Neuronal stem cell (in vitro differentiated cells): ENCODE measurements around the gene PLXDC2.

Experiments used
- DNase-seq: peaks from one replicate; pipeline ENCODE4 v3.0.0-alpha.2; 2013; ENCODE audit warnings: low spot score
- H2AFZ ChIP-seq: one replicate; pipeline ENCODE4 v1.6.1; 2013; ENCODE audit warnings: mild to moderate bottlenecking, low read length, inconsistent platforms
- H2AK5ac ChIP-seq: 2 replicates; pipeline ENCODE4 v1.6.1; 2013; ENCODE audit warnings: low read depth, mild to moderate bottlenecking, inconsistent platforms, low read length, moderate library complexity, mixed read lengths
- H2BK120ac ChIP-seq: 2 replicates; pipeline ENCODE4 v1.6.1; 2013; ENCODE audit warnings: low read depth, mild to moderate bottlenecking, inconsistent platforms, low read length, moderate library complexity, mixed read lengths
- H2BK12ac ChIP-seq: one replicate; pipeline ENCODE4 v1.6.1; 2013; ENCODE audit warnings: low read length, inconsistent platforms
- H2BK15ac ChIP-seq: 2 replicates; pipeline ENCODE4 v1.6.1; 2013; ENCODE audit warnings: mild to moderate bottlenecking, low read length, inconsistent platforms, mixed read lengths
- H2BK5ac ChIP-seq: one replicate; pipeline ENCODE4 v1.6.1; 2013; ENCODE audit warnings: inconsistent platforms, mild to moderate bottlenecking, low read length, moderate library complexity
- H3K14ac ChIP-seq: one replicate; pipeline ENCODE4 v1.6.1; 2013; ENCODE audit warnings: low read length, inconsistent platforms
- H3K18ac ChIP-seq: 2 replicates; pipeline ENCODE4 v1.6.1; 2013; ENCODE audit warnings: low read length, inconsistent platforms
- H3K23ac ChIP-seq: 2 replicates; pipeline ENCODE4 v1.6.1; 2013; ENCODE audit warnings: low read depth, mild to moderate bottlenecking, mixed read lengths, low read length, inconsistent platforms; ENCODE audit not compliant: poor library complexity
- H3K27ac ChIP-seq: replicated peaks from 3 replicates; pipeline ENCODE4 v1.5.1; 2013; ENCODE audit warnings: low read length, inconsistent platforms
- H3K27me3 ChIP-seq, 3 experiments: 2 replicates each; pipeline ENCODE4 v1.6.1; 2013; ENCODE audit warnings: low read length in 3 of 3, mild to moderate bottlenecking in 2 of 3, inconsistent platforms in 1 of 3, low read depth in 1 of 3, mixed read lengths in 1 of 3, moderate library complexity in 1 of 3; ENCODE audit not compliant: control insufficient read depth in 3 of 3, insufficient read depth in 3 of 3
- H3K36me3 ChIP-seq, 2 donors: replicated peaks in 1 of 2; 2 replicates each; pipeline ENCODE4 v1.6.1; 2013; ENCODE audit warnings: low read length in 2 of 2; ENCODE audit not compliant: control insufficient read depth in 2 of 2, insufficient read depth in 2 of 2
- H3K4ac ChIP-seq: 2 replicates; pipeline ENCODE4 v1.6.1; 2013; ENCODE audit warnings: inconsistent platforms, mild to moderate bottlenecking, low read length, moderate library complexity
- H3K4me1 ChIP-seq, 2 donors: 1 replicate in 1 of 2; 2 replicates in 1 of 2; pipeline ENCODE4 v1.6.1; 2013; ENCODE audit warnings: low read length in 2 of 2, low read depth in 1 of 2; ENCODE audit not compliant: control insufficient read depth in 2 of 2, insufficient read depth in 1 of 2
- H3K4me2 ChIP-seq: one replicate; pipeline ENCODE4 v1.6.1; 2013; ENCODE audit warnings: mild to moderate bottlenecking, low read length, inconsistent platforms; ENCODE audit not compliant: insufficient read depth, poor library complexity, severe bottlenecking
- H3K4me3 ChIP-seq, 2 donors: 2 replicates each; pipeline ENCODE4 v1.5.1; 2013; ENCODE audit warnings: low read length in 2 of 2, mild to moderate bottlenecking in 2 of 2, inconsistent platforms in 1 of 2, moderate library complexity in 1 of 2
- H3K79me1 ChIP-seq: one replicate; pipeline ENCODE4 v1.6.1; 2013; ENCODE audit warnings: low read depth, mild to moderate bottlenecking, inconsistent platforms, low read length, moderate library complexity
- H3K9ac ChIP-seq: one replicate; pipeline ENCODE4 v1.6.1; 2013; ENCODE audit warnings: mild to moderate bottlenecking, low read depth, low read length, inconsistent platforms; ENCODE audit not compliant: poor library complexity
- H3K9me3 ChIP-seq, 2 donors: replicated peaks in 1 of 2; 2 replicates each; pipeline versions ENCODE3 to v1.6.1; 2013; ENCODE audit warnings: low read length in 2 of 2, mild to moderate bottlenecking in 2 of 2, inconsistent platforms in 1 of 2, low read depth in 1 of 2, mixed read lengths in 1 of 2, moderate library complexity in 1 of 2; ENCODE audit not compliant: control insufficient read depth in 2 of 2, insufficient read depth in 1 of 2
- H4K8ac ChIP-seq: one replicate; pipeline ENCODE4 v1.6.1; 2013; ENCODE audit warnings: low read depth, mild to moderate bottlenecking, inconsistent platforms, low read length, moderate library complexity
- H4K91ac ChIP-seq: one replicate; pipeline ENCODE4 v1.6.1; 2013; ENCODE audit warnings: low read length, low read depth, mild to moderate bottlenecking, inconsistent platforms; ENCODE audit not compliant: poor library complexity
- WGBS, 2 donors: extraction: QIAGEN DNeasy Blood & Tissue Kit; methylation state at CpG; one replicate each; pipeline ENCODE4 v1.1.7; 2013; ENCODE audit warnings: missing lambda C conversion rate in 2 of 2, mixed read lengths in 1 of 2; ENCODE audit not compliant: insufficient read length in 2 of 2, insufficient replicate concordance in 1 of 2; ENCODE audit errors: extremely low coverage in 2 of 2; 5-methylcytosine and 5-hydroxymethylcytosine counted together

The PLXDC2 gene

DNA sequence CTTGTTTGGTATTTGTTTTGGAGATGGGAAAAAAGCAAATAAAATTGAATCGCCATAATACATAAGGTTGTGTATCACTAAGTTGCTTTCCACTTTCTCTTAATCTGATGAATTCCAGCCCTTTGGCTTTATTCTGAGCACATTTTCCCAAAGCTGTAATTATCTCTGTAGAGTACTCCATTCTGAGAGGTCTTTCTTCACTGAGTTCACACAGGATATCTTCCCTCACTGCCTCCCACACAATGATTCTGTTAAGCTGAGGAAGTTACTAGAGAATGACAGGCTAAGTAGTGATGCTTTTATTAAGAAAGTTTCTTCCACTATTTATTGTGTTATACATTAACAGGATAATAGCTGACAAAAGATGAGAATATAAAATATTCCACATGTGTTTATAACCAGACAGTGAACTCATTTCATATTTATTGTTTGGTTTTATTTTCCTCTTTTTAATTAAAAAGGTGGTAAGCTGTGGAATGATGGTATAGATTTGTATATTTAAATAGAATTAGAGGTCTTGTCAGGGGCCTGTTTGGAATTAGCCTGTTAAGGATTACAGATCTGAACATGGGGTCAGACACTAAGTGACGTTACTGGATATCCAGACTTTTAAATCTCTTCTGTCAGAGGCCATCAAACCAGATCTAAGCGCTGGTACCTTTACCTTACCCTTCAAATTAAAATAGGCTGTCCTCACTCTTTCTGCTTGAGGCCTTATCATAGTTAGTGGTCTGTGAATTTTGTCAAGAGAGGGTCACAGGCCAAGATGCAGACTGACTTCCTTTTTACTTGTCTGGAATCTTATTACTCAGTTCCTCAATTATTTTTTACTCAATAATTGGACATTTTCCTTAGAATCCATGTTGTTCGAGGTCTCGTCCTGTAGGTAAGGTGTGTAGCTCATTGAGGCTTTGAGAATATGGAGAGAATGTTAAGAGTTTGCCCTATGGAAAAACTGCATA is 8.4 kb downstream of the PLXDC2 start:
- Histone ChIP-seq H3K9ac (no peak overlapping the region), H2AK5ac (no peak overlapping the region), H4K8ac (no peak overlapping the region), H3K36me3 (no peaks in the 10 kb centered on the region), H3K27ac (no peak overlapping the region), H2BK120ac (no peak overlapping the region), H3K4me2 (no peak overlapping the region), H3K4me1 (peaks cover 0 to 5% of the 10 kb centered on the region in 2 donors), H2BK12ac (no peak overlapping the region), H3K9me3 (no peaks in the 10 kb centered on the region), H3K4ac (no peak overlapping the region), H3K4me3 (no peak overlapping the region), H3K79me1 (no peaks in the 10 kb centered on the region), H3K14ac (no peak overlapping the region), H2BK5ac (no peak overlapping the region), H3K27me3 (no peaks in the 10 kb centered on the region), H2BK15ac (no peak overlapping the region), H2AFZ (no peak overlapping the region), H4K91ac (no peak overlapping the region), H3K23ac (no peak overlapping the region), H3K18ac (no peak overlapping the region)
- no CpG with 5 or more reads among the region's 5 CpGs for WGBS, 2 donors
- no peak for DNase-seq

DNA sequence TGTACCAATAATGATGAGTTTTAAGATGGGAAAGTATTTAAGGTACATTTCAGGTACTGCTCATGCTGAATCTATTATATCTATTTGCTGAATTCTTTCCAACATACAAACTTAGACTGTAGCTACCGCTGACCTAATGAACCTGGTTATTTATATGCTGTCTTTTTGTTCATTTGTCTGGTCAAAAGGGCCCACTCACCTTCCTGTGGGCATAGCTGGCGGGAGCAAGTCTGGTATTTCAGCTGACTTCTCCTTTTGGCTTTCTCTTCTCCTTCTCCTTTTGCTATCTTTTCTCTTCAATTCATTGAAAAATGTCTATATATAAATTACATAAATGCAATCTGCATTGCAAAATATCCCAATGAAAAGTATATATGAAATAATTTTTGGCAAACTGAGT is 9.5 kb downstream of the PLXDC2 start:
- Histone ChIP-seq H2AK5ac (no peak overlapping the region), H3K9ac (no peak overlapping the region), H3K18ac (no peak overlapping the region), H4K91ac (no peak overlapping the region), H3K4me3 (no peak overlapping the region), H3K27ac (no peak overlapping the region), H3K79me1 (no peaks in the 10 kb centered on the region), H3K14ac (no peak overlapping the region), H2BK120ac (no peak overlapping the region), H2BK15ac (no peak overlapping the region), H3K27me3 (no peaks in the 10 kb centered on the region), H2BK5ac (no peak overlapping the region), H3K36me3 (no peaks in the 10 kb centered on the region), H2BK12ac (no peak overlapping the region), H3K4me2 (no peak overlapping the region), H3K4ac (no peak overlapping the region), H3K9me3 (no peaks in the 10 kb centered on the region), H3K4me1 (peaks cover 0 to 5% of the 10 kb centered on the region in 2 donors), H3K23ac (no peak overlapping the region), H2AFZ (no peak overlapping the region), H4K8ac (no peak overlapping the region)
- WGBS, 2 donors = no CpG with 5 or more reads among the region's 2 CpGs
- no peak for DNase-seq

DNA sequence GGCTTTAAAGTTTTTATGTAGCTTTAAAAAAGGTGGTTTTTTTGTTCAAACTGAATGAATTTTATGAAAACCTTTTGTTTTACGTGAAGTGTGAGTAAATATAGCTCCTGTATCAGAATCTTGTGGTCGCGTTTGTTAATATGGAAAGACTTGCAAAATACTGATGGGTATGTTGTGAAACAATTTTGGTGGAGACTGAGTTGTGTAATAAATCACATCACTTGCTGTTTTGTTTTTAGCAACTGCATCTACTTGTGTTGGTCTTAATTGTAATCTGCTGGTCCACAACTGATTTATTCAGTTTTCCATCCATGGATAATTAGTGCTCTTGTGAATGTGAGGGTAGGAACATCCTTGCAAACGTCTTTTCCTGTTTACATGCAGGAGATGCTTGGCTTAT is 10.5 kb downstream of the PLXDC2 start:
- Histone ChIP-seq H3K9ac (no peak overlapping the region), H4K8ac (no peak overlapping the region), H3K23ac (no peak overlapping the region), H4K91ac (no peak overlapping the region), H3K4me2 (no peak overlapping the region), H3K9me3 (no peaks in the 10 kb centered on the region), H3K27ac (no peak overlapping the region), H2AK5ac (no peak overlapping the region), H2BK12ac (no peak overlapping the region), H3K36me3 (no peaks in the 10 kb centered on the region), H2AFZ (no peak overlapping the region), H3K4me1 (peaks cover 0 to 5% of the 10 kb centered on the region in 2 donors), H3K14ac (no peak overlapping the region), H3K4me3 (no peak overlapping the region), H2BK15ac (no peak overlapping the region), H3K18ac (no peak overlapping the region), H3K27me3 (no peaks in the 10 kb centered on the region), H3K4ac (no peak overlapping the region), H2BK120ac (no peak overlapping the region), H2BK5ac (no peak overlapping the region), H3K79me1 (no peaks in the 10 kb centered on the region)
- no peak for DNase-seq
- no CpG with 5 or more reads among the region's 4 CpGs for whole genome bisulfite sequencing, 2 donors

DNA sequence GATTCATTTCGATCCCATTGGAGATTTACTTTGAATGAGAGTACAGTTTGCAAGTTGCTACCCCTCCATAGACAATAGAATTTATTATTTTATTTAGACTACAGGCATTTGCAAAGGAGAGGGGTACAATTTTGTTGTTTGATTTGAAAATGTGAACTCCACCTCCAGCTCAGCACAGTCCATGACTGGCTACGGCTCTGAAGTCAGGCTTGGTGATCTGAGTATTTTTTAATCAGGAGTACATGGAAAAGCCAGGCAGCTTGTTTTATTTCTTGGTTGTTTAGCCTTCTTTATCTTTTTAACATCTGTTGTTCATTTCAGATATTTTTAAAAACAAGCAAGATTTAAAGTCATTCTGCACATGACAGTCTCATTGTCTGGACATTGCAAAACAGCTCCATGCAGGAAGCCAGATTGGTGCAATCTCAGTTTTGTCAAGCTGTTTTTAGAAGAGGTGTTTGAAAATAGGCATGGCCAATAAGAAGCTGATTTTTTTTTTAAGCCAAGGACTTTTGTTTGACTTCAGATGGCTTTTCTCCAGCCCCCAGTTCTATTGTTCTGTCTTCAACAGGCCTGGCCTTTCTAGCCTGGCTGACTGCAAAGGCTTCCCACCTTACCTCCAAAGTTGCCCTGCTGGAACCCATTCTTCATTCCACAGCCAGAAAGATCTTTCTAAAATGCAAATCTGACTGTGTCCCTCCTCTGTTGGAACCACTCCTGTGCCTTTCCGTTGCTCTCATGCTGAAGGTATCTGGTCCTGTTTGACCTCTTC is 12.2 kb downstream of the PLXDC2 start:
- no peak for DNase-seq
- H2BK120ac ChIP-seq = no peak overlapping the region
- no peak overlapping the region for H2AFZ ChIP-seq
- H2AK5ac ChIP-seq = no peak overlapping the region
- H2BK12ac ChIP-seq = no peak overlapping the region
- no CpG with 5 or more reads among the region's 3 CpGs for WGBS, 2 donors
- H3K9ac ChIP-seq = no peak overlapping the region
- no peak overlapping the region for H4K8ac ChIP-seq
- no peak overlapping the region for H3K23ac ChIP-seq
- no peak overlapping the region for H3K4me2 ChIP-seq
- H3K18ac ChIP-seq = no peak overlapping the region
- peaks cover 0 to 7% of the 10 kb centered on the region in 2 donors for H3K4me1 ChIP-seq
- H3K27me3 ChIP-seq = no peaks in the 10 kb centered on the region
- no peak overlapping the region for H2BK5ac ChIP-seq
- H2BK15ac ChIP-seq = no peak overlapping the region
- H3K27ac ChIP-seq = peak overlapping the region; percentile 1
- H3K14ac ChIP-seq = no peak overlapping the region
- no peak overlapping the region for H4K91ac ChIP-seq
- H3K36me3 ChIP-seq = no peaks in the 10 kb centered on the region
- no peaks in the 10 kb centered on the region for H3K9me3 ChIP-seq
- no peaks in the 10 kb centered on the region for H3K79me1 ChIP-seq
- no peak overlapping the region for H3K4ac ChIP-seq
- no peak overlapping the region for H3K4me3 ChIP-seq
